Endothelial cell (in vitro differentiated cells): ENCODE data around the gene CNIH2. TPM values are rescaled to one million over a fixed set of nuclear protein-coding genes. Genes with fewer than 3 reads are reported as not detected.
A peak's percentile ranks its signal among the peaks of the same experiment; 100 is the strongest.

Source experiments
- DNase-seq: peaks from one replicate; pipeline ENCODE4 v3.0.0; 2021; ENCODE audit warnings: low spot score
- H3K27ac Mint-ChIP-seq: one replicate; pipeline ENCODE4 v1.8.0; 2021; ENCODE audit warnings: mixed read lengths, inconsistent platforms; ENCODE audit not compliant: unreplicated experiment
- H3K27me3 Mint-ChIP-seq: one replicate; pipeline ENCODE4 v1.8.0; 2021; ENCODE audit warnings: mild to moderate bottlenecking, moderate library complexity, mixed read lengths, inconsistent platforms; ENCODE audit not compliant: unreplicated experiment
- H3K36me3 Mint-ChIP-seq: one replicate; pipeline ENCODE4 v1.8.0; 2021; ENCODE audit warnings: mild to moderate bottlenecking, low read depth, mixed read lengths, inconsistent platforms; ENCODE audit not compliant: unreplicated experiment
- H3K4me1 Mint-ChIP-seq: one replicate; pipeline ENCODE4 v1.8.0; 2021; ENCODE audit warnings: mild to moderate bottlenecking, mixed read lengths, inconsistent platforms; ENCODE audit not compliant: unreplicated experiment
- H3K4me3 Mint-ChIP-seq: one replicate; pipeline ENCODE4 v1.8.0; 2021; ENCODE audit warnings: mild to moderate bottlenecking, mixed read lengths, inconsistent platforms; ENCODE audit not compliant: unreplicated experiment
- H3K9me3 Mint-ChIP-seq: one replicate; pipeline ENCODE4 v1.8.0; 2021; ENCODE audit warnings: mixed read lengths, inconsistent platforms; ENCODE audit not compliant: unreplicated experiment
- CTCF ChIP-seq: fragments of 200-600 bp; sonication (generic); IDR thresholded peaks from one replicate; pipeline ENCODE4 v1.5.0; 2021; ENCODE audit warnings: antibody characterized with exemption; ENCODE audit not compliant: unreplicated experiment
- total RNA-seq: library from RNA; stranded (reverse); fragmentation: NEBNext Ultra II Directional; extraction: Animal tissue kit (Norgen Biotek cat#: 25700); gene quantifications from one replicate; pipeline ENCODE4 v1.2.1, GENCODE V29; 2021; ENCODE audit not compliant: unreplicated experiment

CNIH2 gene
- total RNA-seq, 1 donor from 2014 or later, result 1.9 TPM

DNA sequence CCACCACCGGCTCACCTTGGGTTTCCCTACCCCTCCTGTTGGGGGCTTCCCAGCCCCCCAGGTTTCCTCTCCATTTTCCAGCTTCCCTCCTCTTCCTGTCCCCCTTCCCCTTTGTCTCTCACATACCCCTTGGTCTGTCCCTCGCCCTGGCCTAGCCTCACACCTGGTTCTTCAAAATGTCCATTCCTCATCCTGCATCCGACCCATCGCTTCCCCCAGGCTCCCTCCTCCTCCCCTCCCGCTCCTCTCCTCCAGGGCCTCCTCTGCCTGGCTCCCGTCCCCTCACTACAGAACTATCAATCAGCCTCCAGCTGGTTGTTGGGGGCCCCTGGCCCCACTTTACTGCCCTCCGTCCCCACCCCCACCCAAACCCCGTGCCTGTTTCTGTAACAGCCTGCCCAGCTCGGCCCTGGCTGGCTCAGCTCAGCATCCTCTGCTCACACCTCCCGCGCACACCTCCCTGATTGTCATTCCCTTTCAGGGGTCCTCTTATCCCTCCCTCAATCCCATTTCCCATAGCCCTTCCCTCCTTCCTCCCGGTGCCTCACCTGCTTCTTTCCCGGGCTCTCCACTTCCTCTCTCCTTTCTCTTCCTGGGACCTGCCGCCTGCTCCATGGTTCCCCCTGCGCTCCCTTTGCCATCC, 1.2 kb downstream of the CNIH2 start:
- H3K27ac Mint-ChIP-seq, result peak overlapping the region; percentile 75
- H3K36me3 Mint-ChIP-seq, result peaks cover 11% of the 10 kb centered on the region
- no peak for TF ChIP-seq CTCF
- peaks cover 21% of the 10 kb centered on the region for H3K27me3 Mint-ChIP-seq
- no peaks in the 10 kb centered on the region for H3K9me3 Mint-ChIP-seq
- DNase-seq, result no peak
- H3K4me1 Mint-ChIP-seq, result peaks cover 11% of the 10 kb centered on the region
- H3K4me3 Mint-ChIP-seq, result peak overlapping the region; percentile 35

- H3K27me3 Mint-ChIP-seq, result peaks cover 19% of the 10 kb centered on the region
- H3K36me3 Mint-ChIP-seq, result peaks cover 8% of the 10 kb centered on the region
- H3K9me3 Mint-ChIP-seq, result no peaks in the 10 kb centered on the region
- TF ChIP-seq CTCF, result no peak
- no peak overlapping the region for H3K4me3 Mint-ChIP-seq
- no peak overlapping the region for H3K27ac Mint-ChIP-seq
- DNase-seq, result no peak
- H3K4me1 Mint-ChIP-seq, result peaks cover 11% of the 10 kb centered on the region
Observed at GRCh38 chr11:66280428-66280827, 2.5 kb downstream of the CNIH2 start.

DNA sequence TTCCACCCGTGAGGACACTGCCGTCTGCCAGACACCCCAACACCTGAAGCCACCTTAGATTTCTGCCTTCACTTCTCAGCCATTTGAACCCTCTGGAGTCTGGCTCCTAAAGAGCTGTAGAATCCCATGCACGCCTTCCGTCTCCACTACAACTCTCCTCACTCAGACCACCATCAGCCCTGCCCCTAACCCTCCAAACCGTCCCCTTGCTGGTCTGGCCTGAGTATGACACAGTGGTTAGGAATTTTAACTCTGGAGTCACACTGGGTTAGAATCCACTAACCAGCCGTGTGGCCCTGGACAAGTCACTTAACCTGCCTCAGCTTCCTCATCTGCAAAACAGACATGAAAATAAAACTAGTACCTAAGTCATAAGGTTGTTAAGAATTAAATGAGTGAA, 3.0 kb downstream of the CNIH2 start:
- Mint-ChIP-seq H3K4me1 (peaks cover 11% of the 10 kb centered on the region), H3K36me3 (peaks cover 8% of the 10 kb centered on the region), H3K4me3 (peak overlapping the region; percentile 56), H3K9me3 (no peaks in the 10 kb centered on the region), H3K27me3 (peaks cover 17% of the 10 kb centered on the region), H3K27ac (peak overlapping the region; percentile 93)
- TF ChIP-seq CTCF, result no peak
- no peak for DNase-seq

DNA sequence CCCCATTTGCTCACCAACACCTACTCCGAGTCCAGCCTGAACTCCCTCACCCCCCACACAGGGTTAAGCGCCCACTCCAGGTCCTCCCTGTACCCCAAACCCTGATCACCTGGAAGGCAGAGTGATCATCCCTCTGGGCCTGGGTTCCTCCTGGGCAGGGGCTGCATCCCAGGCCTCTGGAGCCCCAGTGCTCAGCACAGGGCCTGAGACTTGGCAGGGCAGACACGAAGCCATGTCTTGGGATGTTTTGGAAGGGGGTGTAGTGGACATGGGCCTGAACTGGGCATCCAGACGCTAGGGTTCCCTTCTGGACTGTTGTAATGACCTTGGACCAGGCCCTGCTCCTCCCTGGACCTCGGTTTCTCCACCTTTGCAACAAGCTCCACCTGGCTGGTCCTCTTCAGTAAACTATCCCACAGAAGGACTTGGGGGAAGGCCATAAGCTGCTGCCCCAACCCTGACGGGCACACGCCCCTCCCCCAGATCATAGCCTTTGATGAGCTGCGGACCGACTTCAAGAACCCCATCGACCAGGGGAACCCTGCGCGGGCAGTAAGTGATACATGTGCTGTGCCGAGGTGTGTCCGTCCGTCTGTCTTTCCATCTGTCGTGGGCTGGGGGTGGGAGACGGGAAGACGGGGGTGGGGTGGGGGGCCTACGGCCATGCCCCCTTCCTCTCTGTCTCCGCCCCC, 3.9 kb downstream of the CNIH2 start:
- Mint-ChIP-seq H3K4me1 (peaks cover 11% of the 10 kb centered on the region), H3K27ac (peak overlapping the region; percentile 93), H3K4me3 (no peak overlapping the region), H3K36me3 (peaks cover 8% of the 10 kb centered on the region), H3K27me3 (peaks cover 19% of the 10 kb centered on the region), H3K9me3 (no peaks in the 10 kb centered on the region)
- no peak for DNase-seq
- TF ChIP-seq CTCF, result no peak
